Ishikawa (cell line): ENCODE results near the gene CERK.

Source experiments
- CREB1 ChIP-seq: IDR thresholded peaks from 2 replicates; pipeline ENCODE4 v1.6.1; 2012; ENCODE audit warnings: low read depth
- RAD21 ChIP-seq: IDR thresholded peaks from 2 replicates; pipeline ENCODE4 v1.6.1; 2012; ENCODE audit warnings: low read depth

DNA sequence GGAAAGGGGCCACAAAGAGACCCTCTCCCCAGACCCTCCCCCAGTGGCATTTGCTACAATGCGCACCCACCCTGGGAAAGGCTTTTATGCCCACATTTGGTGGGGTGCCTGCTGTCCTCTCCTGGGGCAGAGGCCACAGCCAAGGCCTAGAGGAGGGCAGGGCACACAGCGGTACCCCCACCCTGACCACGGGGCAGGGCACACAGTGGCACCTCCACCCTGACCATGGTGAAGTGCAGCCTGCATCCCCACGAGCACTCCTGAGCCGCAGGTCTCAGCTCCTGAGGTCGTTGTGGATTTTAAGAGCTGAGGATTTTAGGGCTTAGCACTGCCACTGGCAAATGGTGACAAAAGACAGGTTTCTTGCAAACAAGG lies 34.1 kb downstream of the CERK start:
- TF ChIP-seq CREB1 (no peak), RAD21 (no peak)
